Liver (tissue), 9 donors: ENCODE measurements around the gene RBBP4. TPM values are rescaled to one million over a fixed set of nuclear protein-coding genes. Genes with fewer than 3 reads are reported as not detected.
"Not testable (repeated sequence)": the region's sequence is repeated elsewhere in the genome, so short reads cannot be mapped to it uniquely, and the experiment has no call there.

Experiments used
- DNase-seq: peaks from one replicate; pipeline ENCODE4 v3.0.0-alpha.2; 2017; ENCODE audit warnings: low spot score
- H3K27ac ChIP-seq, 2 donors: one replicate each; pipeline ENCODE4 v1.7.0; 2013; ENCODE audit warnings: inconsistent platforms in 2 of 2, low read length in 2 of 2, control low read depth in 1 of 2, low read depth in 1 of 2, mild to moderate bottlenecking in 1 of 2
- H3K27me3 ChIP-seq, 4 donors: one replicate each; pipeline versions ENCODE4 v1.6.1 to v1.7.0; 2013; ENCODE audit warnings: low read length in 3 of 4, inconsistent platforms in 1 of 4, mild to moderate bottlenecking in 1 of 4, moderate library complexity in 1 of 4; ENCODE audit not compliant: control insufficient read depth in 4 of 4, insufficient read depth in 4 of 4
- H3K36me3 ChIP-seq, 4 donors: one replicate each; pipeline versions ENCODE4 v1.6.1 to v1.7.0; 2013; ENCODE audit warnings: low read length in 3 of 4, mild to moderate bottlenecking in 3 of 4, low read depth in 1 of 4, moderate library complexity in 1 of 4; ENCODE audit not compliant: control insufficient read depth in 4 of 4, insufficient read depth in 3 of 4
- H3K4me1 ChIP-seq, 4 donors: one replicate each; pipeline versions ENCODE4 v1.6.1 to v1.7.0; 2013; ENCODE audit warnings: low read length in 3 of 4, mild to moderate bottlenecking in 3 of 4, moderate library complexity in 1 of 4; ENCODE audit not compliant: control insufficient read depth in 4 of 4, insufficient read depth in 4 of 4
- H3K4me3 ChIP-seq, 3 donors: one replicate each; pipeline versions ENCODE4 v1.6.1 to v1.7.0; 2013; ENCODE audit warnings: low read length in 3 of 3, control low read depth in 1 of 3, low read depth in 1 of 3, mild to moderate bottlenecking in 1 of 3
- H3K9ac ChIP-seq, 2 donors: one replicate each; pipeline ENCODE4 v1.7.0; 2013; ENCODE audit warnings: low read length in 2 of 2, mild to moderate bottlenecking in 2 of 2, moderate library complexity in 2 of 2, control low read depth in 1 of 2, low read depth in 1 of 2
- H3K9me3 ChIP-seq, 4 donors: one replicate each; pipeline versions ENCODE4 v1.6.1 to v1.7.0; 2013; ENCODE audit warnings: low read length in 3 of 4; ENCODE audit not compliant: control insufficient read depth in 4 of 4
- ATF3 ChIP-seq: IDR thresholded peaks from 2 replicates; pipeline ENCODE4 v1.6.1; 2016; ENCODE audit warnings: antibody characterized with exemption
- EGR1 ChIP-seq, 2 donors: IDR thresholded peaks; 2 replicates each; pipeline ENCODE4 v1.6.1; 2016 to 2018; ENCODE audit warnings: antibody characterized with exemption in 2 of 2, low read depth in 2 of 2
- FOXA1 ChIP-seq: IDR thresholded peaks from 2 replicates; pipeline ENCODE4 v1.6.1; 2016; ENCODE audit warnings: antibody characterized with exemption
- FOXA2 ChIP-seq: IDR thresholded peaks from 2 replicates; pipeline ENCODE4 v1.6.1; 2016; ENCODE audit warnings: antibody characterized with exemption
- GABPA ChIP-seq, 2 donors: IDR thresholded peaks in 1 of 2; conservative IDR thresholded peaks in 1 of 2; 2 replicates each; pipeline ENCODE4 v1.6.1; 2016; ENCODE audit warnings: antibody characterized with exemption in 2 of 2, mild to moderate bottlenecking in 1 of 2, moderate library complexity in 1 of 2
- HNF4A ChIP-seq, 2 donors: conservative IDR thresholded peaks; 2 replicates each; pipeline ENCODE4 v1.6.1; 2016; ENCODE audit warnings: antibody characterized with exemption in 2 of 2, mild to moderate bottlenecking in 2 of 2
- HNF4G ChIP-seq: IDR thresholded peaks from 2 replicates; pipeline ENCODE4 v1.6.1; 2016; ENCODE audit warnings: antibody characterized with exemption
- JUND ChIP-seq, 2 donors: IDR thresholded peaks; 2 replicates each; pipeline ENCODE4 v1.6.1; 2016; ENCODE audit warnings: antibody characterized with exemption in 2 of 2
- NR2F2 ChIP-seq: IDR thresholded peaks from 2 replicates; pipeline ENCODE4 v1.6.1; 2016; ENCODE audit warnings: antibody characterized with exemption
- RAD21 ChIP-seq, 2 donors: IDR thresholded peaks; 2 replicates each; pipeline ENCODE4 v1.6.1; 2016; ENCODE audit warnings: antibody characterized with exemption in 2 of 2, mild to moderate bottlenecking in 2 of 2
- REST ChIP-seq: IDR thresholded peaks from 2 replicates; pipeline ENCODE4 v1.6.1; 2016; ENCODE audit warnings: antibody characterized with exemption, mild to moderate bottlenecking
- RXRA ChIP-seq, 2 donors: IDR thresholded peaks; 2 replicates each; pipeline ENCODE4 v1.6.1; 2017 to 2018; ENCODE audit warnings: antibody characterized with exemption in 2 of 2, mild to moderate bottlenecking in 1 of 2
- SP1 ChIP-seq: IDR thresholded peaks from 2 replicates; pipeline ENCODE4 v1.6.1; 2018; ENCODE audit warnings: antibody characterized with exemption, mild to moderate bottlenecking
- TAF1 ChIP-seq: conservative IDR thresholded peaks from 2 replicates; pipeline ENCODE4 v1.6.1; 2016; ENCODE audit warnings: antibody characterized with exemption, mild to moderate bottlenecking
- YY1 ChIP-seq: IDR thresholded peaks from 2 replicates; pipeline ENCODE4 v1.6.1; 2016; ENCODE audit warnings: antibody characterized with exemption, mild to moderate bottlenecking
- ZBTB33 ChIP-seq: IDR thresholded peaks from 2 replicates; pipeline ENCODE4 v1.6.1; 2016; ENCODE audit warnings: antibody characterized with exemption
- WGBS: extraction: QIAGEN DNeasy Blood & Tissue Kit; methylation state at CpG from one replicate; pipeline ENCODE4 v1.1.7; 2013; 5-methylcytosine and 5-hydroxymethylcytosine counted together
- polyA plus RNA-seq, 2 donors: library from polyadenylated mRNA; stranded (reverse) in 1 of 2; unstranded in 1 of 2; fragments of 200-250 nt in 1 of 2; fragments of >200 nt in 1 of 2; fragmentation: Nextera tagmentation in 1 of 2; extraction: Ambion mirVana in 1 of 2; gene quantifications; one replicate each; pipeline versions ENCODE4 v1.2.1 to v1.2.3, GENCODE V29; 2013 to 2015
- total RNA-seq, 2 donors: library from RNA; depleted of rRNA; stranded (reverse); fragments of >200 nt; gene quantifications; one replicate each; pipeline ENCODE4 v1.2.3, GENCODE V29; 2014
- TF ChIP-seq, protein P1 (sequence below): fragments of 150-350 bp; IDR thresholded peaks from 2 replicates; pipeline ENCODE4 v1.5.1; 2017; ENCODE audit warnings: improper control_type of control experiment, low read depth, low read length; ENCODE audit not compliant: missing input control
- TF ChIP-seq, protein P2 (sequence below): IDR thresholded peaks from 2 replicates; pipeline ENCODE4 v1.6.1; 2016; ENCODE audit warnings: antibody characterized with exemption
- donor health status: healthy.
- donor health status: healthy.
- donor health status: healthy.
- donor health status: healthy.
- donor health status: healthy.

The RBBP4 gene
- total and polyA plus RNA-seq, 4 donors: 35.3 to 93.1 (median 49.0) TPM

DNA sequence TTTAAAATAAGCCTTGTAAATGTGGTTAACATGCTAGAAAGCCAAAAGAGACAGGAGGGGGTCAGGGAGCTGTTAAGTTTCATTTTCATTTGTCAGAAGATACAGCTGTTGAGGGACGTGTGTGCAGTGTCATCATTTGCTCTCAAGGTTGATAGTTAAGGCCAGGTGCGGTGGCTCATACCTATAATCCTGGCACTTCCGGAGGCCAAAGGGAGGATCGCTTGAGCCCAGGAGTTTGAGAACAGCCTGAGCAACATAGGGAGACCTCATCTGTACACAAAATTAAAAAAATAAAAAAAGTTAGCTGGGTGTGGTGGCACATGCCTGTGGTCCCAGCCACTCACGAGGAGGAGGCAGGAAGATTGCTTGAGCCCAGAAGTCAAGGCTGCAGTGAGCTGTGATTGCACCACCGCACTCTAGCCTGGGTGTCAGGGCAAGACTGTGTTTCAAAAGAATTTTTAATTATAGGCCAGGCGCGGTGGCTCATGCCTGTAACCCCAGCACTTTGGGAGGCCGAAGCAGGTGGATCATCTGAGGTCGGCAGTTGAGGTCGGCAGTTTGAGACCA, 23.3 kb upstream of the RBBP4 start (continued):
- TF ChIP-seq ZBTB33: no peak
- no peak for TF ChIP-seq EGR1 (IDR thresholded peaks at IDR 0.05; ENCODE audit: low read depth in 2 of 2)
- no peak for TF ChIP-seq JUND (IDR thresholded peaks at IDR 0.05)

DNA sequence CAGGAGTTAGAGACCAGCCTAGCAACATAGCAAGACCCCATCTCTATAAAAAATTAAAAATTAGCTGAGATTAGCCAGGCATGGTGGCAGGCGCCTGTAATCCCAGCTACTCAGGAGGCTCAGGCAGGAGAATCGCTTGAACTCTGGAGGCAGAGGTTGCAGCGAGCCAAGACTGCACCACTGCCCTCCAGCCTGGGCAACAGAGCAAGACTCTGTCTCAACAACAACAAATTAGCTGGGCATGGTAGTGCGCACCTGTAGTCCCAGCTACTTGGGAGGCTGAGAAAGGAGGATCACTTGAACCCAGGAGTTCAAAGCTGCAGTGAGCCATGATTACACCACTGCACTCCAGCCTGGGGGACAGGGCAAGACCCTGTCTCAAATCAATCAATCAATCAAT, 20.8 kb upstream of the RBBP4 start:
- WGBS: 97% methylated on average over 4 of the region's 4 CpGs
- H3K4me3 ChIP-seq, H3K4me1 ChIP-seq, DNase-seq, H3K9me3 ChIP-seq, H3K9ac ChIP-seq, H3K27me3 ChIP-seq, H3K27ac ChIP-seq: not testable (repeated sequence)
- peaks cover 8 to 25% (median 18%) of the 10 kb centered on the region in 4 donors for H3K36me3 ChIP-seq

- Histone ChIP-seq H3K27me3 (no peaks in the 10 kb centered on the region), H3K4me3 (no peak overlapping the region), H3K9me3 (no peaks in the 10 kb centered on the region), H3K27ac (no peak overlapping the region), H3K9ac (no peak overlapping the region), H3K4me1 (no peaks in the 10 kb centered on the region), H3K36me3 (peaks cover 4 to 19% (median 14%) of the 10 kb centered on the region in 4 donors)
- WGBS: 88% methylated on average over 2 of the region's 2 CpGs
- TF ChIP-seq SP1 (no peak), RXRA (IDR thresholded peaks at IDR 0.05) (no peak), JUND (IDR thresholded peaks at IDR 0.05) (no peak), NR2F2 (no peak), YY1 (no peak), FOXA1 (no peak), FOXA2 (no peak), ATF3 (no peak), TAF1 (no peak), HNF4A (conservative IDR thresholded peaks at IDR 0.05) (no peak), GABPA (IDR thresholded peaks at IDR 0.05 in 1 of 2, conservative IDR thresholded peaks at IDR 0.05 in 1 of 2) (no peak), ZBTB33 (no peak), REST (no peak), EGR1 (IDR thresholded peaks at IDR 0.05; ENCODE audit: low read depth in 2 of 2) (no peak), HNF4G (no peak), RAD21 (IDR thresholded peaks at IDR 0.05) (no peak)
- TF ChIP-seq, protein P1, sequence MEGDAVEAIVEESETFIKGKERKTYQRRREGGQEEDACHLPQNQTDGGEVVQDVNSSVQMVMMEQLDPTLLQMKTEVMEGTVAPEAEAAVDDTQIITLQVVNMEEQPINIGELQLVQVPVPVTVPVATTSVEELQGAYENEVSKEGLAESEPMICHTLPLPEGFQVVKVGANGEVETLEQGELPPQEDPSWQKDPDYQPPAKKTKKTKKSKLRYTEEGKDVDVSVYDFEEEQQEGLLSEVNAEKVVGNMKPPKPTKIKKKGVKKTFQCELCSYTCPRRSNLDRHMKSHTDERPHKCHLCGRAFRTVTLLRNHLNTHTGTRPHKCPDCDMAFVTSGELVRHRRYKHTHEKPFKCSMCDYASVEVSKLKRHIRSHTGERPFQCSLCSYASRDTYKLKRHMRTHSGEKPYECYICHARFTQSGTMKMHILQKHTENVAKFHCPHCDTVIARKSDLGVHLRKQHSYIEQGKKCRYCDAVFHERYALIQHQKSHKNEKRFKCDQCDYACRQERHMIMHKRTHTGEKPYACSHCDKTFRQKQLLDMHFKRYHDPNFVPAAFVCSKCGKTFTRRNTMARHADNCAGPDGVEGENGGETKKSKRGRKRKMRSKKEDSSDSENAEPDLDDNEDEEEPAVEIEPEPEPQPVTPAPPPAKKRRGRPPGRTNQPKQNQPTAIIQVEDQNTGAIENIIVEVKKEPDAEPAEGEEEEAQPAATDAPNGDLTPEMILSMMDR: no peak
- TF ChIP-seq, protein P2, sequence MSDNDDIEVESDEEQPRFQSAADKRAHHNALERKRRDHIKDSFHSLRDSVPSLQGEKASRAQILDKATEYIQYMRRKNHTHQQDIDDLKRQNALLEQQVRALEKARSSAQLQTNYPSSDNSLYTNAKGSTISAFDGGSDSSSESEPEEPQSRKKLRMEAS: no peak
- no peak for DNase-seq
Measured at GRCh38 chr1:32632829-32633228, 18.2 kb upstream of the RBBP4 start.
